Caco-2 (cell line): Measurements from ENCODE around the gene TNNT2. TPM values are rescaled to one million over a fixed set of nuclear protein-coding genes. Genes with fewer than 3 reads are reported as not detected.

Experiments used
- BruUV-seq: library from RNA; stranded (reverse); fragments of 400-500 nt; replicated peaks from 2 replicates; lab custom pipeline; 2021; lab: Mats Ljungman, UMichigan
- CTCF ChIA-PET: fragments of 300-600 bp; sonication (Branson Sonifier 250); formaldehyde crosslinking; loops from one replicate; lab custom pipeline; 2022; ENCODE audit warnings: antibody characterized with exemption; lab: Charles Lee
- POLR2A ChIA-PET: fragments of 300-600 bp; sonication (Branson Sonifier 250); formaldehyde crosslinking; loops from one replicate; lab custom pipeline; 2022; ENCODE audit warnings: antibody characterized with exemption; lab: Charles Lee
- DNase-seq, 2 experiments: peaks; one replicate each; pipeline versions ENCODE4 v3.0.0 to v3.0.0-alpha.2; 2020 to 2022
- H3K27me3 ChIP-seq: replicated peaks from 2 replicates; pipeline ENCODE4 v1.6.0; 2011; ENCODE audit warnings: low read length; ENCODE audit not compliant: control insufficient read depth, insufficient read depth
- H3K36me3 ChIP-seq: 2 replicates; pipeline ENCODE4 v1.5.1; 2011; ENCODE audit warnings: low read length; ENCODE audit not compliant: control insufficient read depth, insufficient read depth
- H3K4me1 ChIP-seq: fragments of 250-450 bp; sonication (Bioruptor Pico); 2 replicates; pipeline ENCODE4 v1.5.1; 2020; ENCODE audit warnings: mild to moderate bottlenecking
- H3K4me3 ChIP-seq: 2 replicates; pipeline ENCODE4 v1.5.1; 2011; ENCODE audit warnings: low read depth, mild to moderate bottlenecking, control low read depth, low read length
- H3K9me3 ChIP-seq: fragments of 250-450 bp; sonication (Bioruptor Pico); 2 replicates; pipeline ENCODE4 v1.5.1; 2020; ENCODE audit warnings: mild to moderate bottlenecking, moderate library complexity
- H3K27ac Mint-ChIP-seq: one replicate; pipeline ENCODE4 v1.8.0; 2022; ENCODE audit warnings: mixed read lengths; ENCODE audit not compliant: unreplicated experiment
- H3K27me3 Mint-ChIP-seq: one replicate; pipeline ENCODE4 v1.8.0; 2022; ENCODE audit warnings: mixed read lengths; ENCODE audit not compliant: insufficient read depth, unreplicated experiment
- H3K36me3 Mint-ChIP-seq: one replicate; pipeline ENCODE4 v1.8.0; 2022; ENCODE audit warnings: mild to moderate bottlenecking, mixed read lengths; ENCODE audit not compliant: insufficient read depth, unreplicated experiment
- H3K4me1 Mint-ChIP-seq: one replicate; pipeline ENCODE4 v1.8.0; 2022; ENCODE audit warnings: low read depth, mixed read lengths; ENCODE audit not compliant: unreplicated experiment
- H3K4me3 Mint-ChIP-seq: one replicate; pipeline ENCODE4 v1.8.0; 2022; ENCODE audit warnings: mild to moderate bottlenecking, moderate library complexity, mixed read lengths; ENCODE audit not compliant: unreplicated experiment
- H3K9me3 Mint-ChIP-seq: one replicate; pipeline ENCODE4 v1.8.0; 2022; ENCODE audit warnings: mixed read lengths; ENCODE audit not compliant: unreplicated experiment
- intact Hi-C: fragments of 100-400 bp; cut with micrococcal nuclease; formaldehyde crosslinking; loops from one replicate; pipeline ENCODE4 v1.10.0; 2022; ENCODE audit not compliant: unreplicated experiment
- total RNA-seq: library from RNA; stranded (reverse); gene quantifications from 2 replicates; pipeline ENCODE4 v1.2.3, GENCODE V29; 2022
- TF ChIP-seq, protein P1 (sequence below), 2 experiments: fragments of 200-600 bp in 1 of 2; IDR thresholded peaks; 1 replicate in 1 of 2; 2 replicates in 1 of 2; pipeline versions ENCODE4 v1.5.1 to v1.8.0; 2011 to 2022; ENCODE audit warnings: antibody characterized with exemption in 1 of 2, control low read depth in 1 of 2, inconsistent platforms in 1 of 2, low read depth in 1 of 2, low read length in 1 of 2, mild to moderate bottlenecking in 1 of 2, moderate library complexity in 1 of 2; ENCODE audit not compliant: insufficient read depth in 1 of 2, severe bottlenecking in 1 of 2, unreplicated experiment in 1 of 2

The TNNT2 gene
- total RNA-seq, 1 experiment from 2014 or later, result 7.3 TPM

GRCh38 chr1:201311356-201312011, 66.0 kb downstream of the TNNT2 start:
- BruUV-seq, result no TSS peak
- Mint-ChIP-seq H3K4me3 (no peak overlapping the region), H3K36me3 (no peaks in the 10 kb centered on the region), H3K4me1 (peaks cover 8% of the 10 kb centered on the region), H3K27me3 (peaks cover 14% of the 10 kb centered on the region), H3K9me3 (no peaks in the 10 kb centered on the region), H3K27ac (no peak overlapping the region)
- ChIA-PET CTCF (interaction anchor here (0.5 to 2.0 kb wide), 2 partner anchors 35 to 358 kb away, joined by 3 to 13 read pairs; no protein-coding TSS in a partner anchor), POLR2A (interaction anchor here (0.5 kb wide), 1 partner anchor 255 kb away, joined by 3 read pairs; no protein-coding TSS in a partner anchor)
- Histone ChIP-seq H3K4me3 (no peak overlapping the region), H3K27me3 (no peaks in the 10 kb centered on the region), H3K9me3 (no peaks in the 10 kb centered on the region), H3K36me3 (no peaks in the 10 kb centered on the region), H3K4me1 (peaks cover 27% of the 10 kb centered on the region)
- TF ChIP-seq, protein P1, sequence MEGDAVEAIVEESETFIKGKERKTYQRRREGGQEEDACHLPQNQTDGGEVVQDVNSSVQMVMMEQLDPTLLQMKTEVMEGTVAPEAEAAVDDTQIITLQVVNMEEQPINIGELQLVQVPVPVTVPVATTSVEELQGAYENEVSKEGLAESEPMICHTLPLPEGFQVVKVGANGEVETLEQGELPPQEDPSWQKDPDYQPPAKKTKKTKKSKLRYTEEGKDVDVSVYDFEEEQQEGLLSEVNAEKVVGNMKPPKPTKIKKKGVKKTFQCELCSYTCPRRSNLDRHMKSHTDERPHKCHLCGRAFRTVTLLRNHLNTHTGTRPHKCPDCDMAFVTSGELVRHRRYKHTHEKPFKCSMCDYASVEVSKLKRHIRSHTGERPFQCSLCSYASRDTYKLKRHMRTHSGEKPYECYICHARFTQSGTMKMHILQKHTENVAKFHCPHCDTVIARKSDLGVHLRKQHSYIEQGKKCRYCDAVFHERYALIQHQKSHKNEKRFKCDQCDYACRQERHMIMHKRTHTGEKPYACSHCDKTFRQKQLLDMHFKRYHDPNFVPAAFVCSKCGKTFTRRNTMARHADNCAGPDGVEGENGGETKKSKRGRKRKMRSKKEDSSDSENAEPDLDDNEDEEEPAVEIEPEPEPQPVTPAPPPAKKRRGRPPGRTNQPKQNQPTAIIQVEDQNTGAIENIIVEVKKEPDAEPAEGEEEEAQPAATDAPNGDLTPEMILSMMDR (IDR thresholded peaks at IDR 0.05; ENCODE audit: insufficient read depth in 1 of 2, low read depth in 1 of 2, low read length in 1 of 2, severe bottlenecking in 1 of 2, unreplicated experiment in 1 of 2), result no peak
- DNase-seq, result no peak
- intact Hi-C loops, result no loop called here

- H3K27ac Mint-ChIP-seq, result no peak overlapping the region
Measured at GRCh38 chr1:201310986-201311355, 66.5 kb downstream of the TNNT2 start.

GRCh38 chr1:201310251-201310985, 67.1 kb downstream of the TNNT2 start:
- no peaks in the 10 kb centered on the region for H3K36me3 Mint-ChIP-seq
- H3K27me3 Mint-ChIP-seq, result peaks cover 11% of the 10 kb centered on the region
- POLR2A ChIA-PET, result no interaction called here
- TF ChIP-seq, protein P1 (IDR thresholded peaks at IDR 0.05; ENCODE audit: insufficient read depth in 1 of 2, low read depth in 1 of 2, low read length in 1 of 2, severe bottlenecking in 1 of 2, unreplicated experiment in 1 of 2), result no peak
- no peaks in the 10 kb centered on the region for H3K9me3 ChIP-seq
- H3K27ac Mint-ChIP-seq, result no peak overlapping the region
- no peak overlapping the region for H3K4me3 Mint-ChIP-seq
- no peak for DNase-seq
- H3K4me1 ChIP-seq, result peaks cover 27% of the 10 kb centered on the region
- intact Hi-C loops, result no loop called here
- H3K27me3 ChIP-seq, result no peaks in the 10 kb centered on the region
- H3K4me3 ChIP-seq, result no peak overlapping the region
- CTCF ChIA-PET, result interaction anchor here (2.0 kb wide), 1 partner anchor 36 kb away, joined by 13 read pairs; no protein-coding TSS in a partner anchor
- H3K9me3 Mint-ChIP-seq, result no peaks in the 10 kb centered on the region
- H3K4me1 Mint-ChIP-seq, result peaks cover 8% of the 10 kb centered on the region
- H3K36me3 ChIP-seq, result no peaks in the 10 kb centered on the region
- BruUV-seq, result no TSS peak

More at GRCh38 chr1:201310986-201311355, 66.5 kb downstream of the TNNT2 start:
- CTCF ChIA-PET, result interaction anchor here (0.5 to 2.0 kb wide), 2 partner anchors 35 to 357 kb away, joined by 3 to 13 read pairs; no protein-coding TSS in a partner anchor
- H3K27me3 Mint-ChIP-seq, result peaks cover 14% of the 10 kb centered on the region
- Histone ChIP-seq H3K4me3 (no peak overlapping the region), H3K9me3 (no peaks in the 10 kb centered on the region), H3K36me3 (no peaks in the 10 kb centered on the region), H3K4me1 (peaks cover 27% of the 10 kb centered on the region), H3K27me3 (no peaks in the 10 kb centered on the region)
- TF ChIP-seq, protein P1 (IDR thresholded peaks at IDR 0.05; ENCODE audit: insufficient read depth in 1 of 2, low read depth in 1 of 2, low read length in 1 of 2, severe bottlenecking in 1 of 2, unreplicated experiment in 1 of 2), result no peak
- intact Hi-C loops, result no loop called here
- no peak overlapping the region for H3K4me3 Mint-ChIP-seq
- no TSS peak for BruUV-seq
- no peaks in the 10 kb centered on the region for H3K9me3 Mint-ChIP-seq
- POLR2A ChIA-PET, result interaction anchor here (0.5 kb wide), 1 partner anchor 256 kb away, joined by 3 read pairs; no protein-coding TSS in a partner anchor
- peaks cover 8% of the 10 kb centered on the region for H3K4me1 Mint-ChIP-seq
- no peaks in the 10 kb centered on the region for H3K36me3 Mint-ChIP-seq
- DNase-seq, result no peak
